ENCODE measurements around the gene SGF29.

Gene SGF29

GRCh38 chr16:28585674-28586073, 32.0 kb downstream of the SGF29 start:
- TF ChIP-seq USF1 (IDR thresholded peaks at IDR 0.05): no peak
- TF ChIP-seq CEBPB (IDR thresholded peaks at IDR 0.05): no peak
- peak; percentile 38; the same call in 1 of the 2 replicates for TF ChIP-seq NFIC (IDR thresholded peaks at IDR 0.05)
- TF ChIP-seq EGR1 (IDR thresholded peaks at IDR 0.05): no peak

- TF ChIP-seq ZBTB7A (IDR thresholded peaks at IDR 0.05; ENCODE audit: low read depth) (no peak), CEBPB (IDR thresholded peaks at IDR 0.05) (no peak), NFIC (IDR thresholded peaks at IDR 0.05) (no peak), REST (IDR thresholded peaks at IDR 0.05; ENCODE audit: low read depth) (no peak), FOXM1 (IDR thresholded peaks at IDR 0.05; ENCODE audit: borderline replicate concordance, low read depth) (no peak), USF1 (IDR thresholded peaks at IDR 0.05) (no peak), RAD21 (IDR thresholded peaks at IDR 0.05; ENCODE audit: low read depth) (no peak), EGR1 (IDR thresholded peaks at IDR 0.05) (no peak), MAX (IDR thresholded peaks at IDR 0.05) (no peak)
These were observed 32.7 kb downstream of the SGF29 start for GRCh38 chr16:28586466-28586865.

GRCh38 chr16:28587386-28587785, 33.7 kb downstream of the SGF29 start:
- no peak for TF ChIP-seq ZBTB7A (IDR thresholded peaks at IDR 0.05; ENCODE audit: low read depth)
- 0 out of 2 replicates have a peak, but pooled peaks have one; percentile 4 for TF ChIP-seq USF1 (IDR thresholded peaks at IDR 0.05)

DNA sequence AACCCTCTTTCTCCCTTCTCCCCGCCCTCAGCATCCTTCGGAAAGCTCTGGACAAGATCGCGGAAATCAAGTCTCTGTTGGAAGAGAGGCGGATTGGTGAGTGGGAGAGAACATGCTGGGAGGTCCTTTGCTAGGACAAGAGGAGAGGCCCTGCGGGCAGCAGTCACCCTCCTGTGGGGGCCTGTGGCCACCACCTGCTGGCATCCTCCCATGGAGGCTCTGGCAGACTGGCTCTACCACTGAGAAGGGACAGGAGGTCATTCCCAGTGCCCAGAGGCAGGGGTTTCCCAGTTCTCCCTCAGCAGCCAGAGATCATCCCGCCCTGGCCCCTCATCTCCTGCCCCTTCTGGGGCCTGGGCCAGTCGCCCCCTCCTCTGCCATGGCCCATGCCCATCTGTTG, 35.3 kb downstream of the SGF29 start:
- TF ChIP-seq REST (IDR thresholded peaks at IDR 0.05; ENCODE audit: low read depth) (no peak), NFIC (IDR thresholded peaks at IDR 0.05) (no peak), TCF12 (IDR thresholded peaks at IDR 0.05; ENCODE audit: low read depth) (no peak), TAF1 (IDR thresholded peaks at IDR 0.05; ENCODE audit: low read depth) (no peak), YY1 (IDR thresholded peaks at IDR 0.05; ENCODE audit: low read depth) (no peak), TEAD4 (IDR thresholded peaks at IDR 0.05) (no peak), FOXM1 (IDR thresholded peaks at IDR 0.05; ENCODE audit: borderline replicate concordance, low read depth) (no peak), CEBPB (IDR thresholded peaks at IDR 0.05) (no peak), RAD21 (IDR thresholded peaks at IDR 0.05; ENCODE audit: low read depth) (no peak), MAX (IDR thresholded peaks at IDR 0.05) (no peak), ZBTB7A (IDR thresholded peaks at IDR 0.05; ENCODE audit: low read depth) (no peak), CREB1 (IDR thresholded peaks at IDR 0.05; ENCODE audit: low read depth) (no peak), EGR1 (IDR thresholded peaks at IDR 0.05) (no peak), EP300 (IDR thresholded peaks at IDR 0.05; ENCODE audit: borderline replicate concordance) (no peak), USF1 (IDR thresholded peaks at IDR 0.05) (no peak)

DNA sequence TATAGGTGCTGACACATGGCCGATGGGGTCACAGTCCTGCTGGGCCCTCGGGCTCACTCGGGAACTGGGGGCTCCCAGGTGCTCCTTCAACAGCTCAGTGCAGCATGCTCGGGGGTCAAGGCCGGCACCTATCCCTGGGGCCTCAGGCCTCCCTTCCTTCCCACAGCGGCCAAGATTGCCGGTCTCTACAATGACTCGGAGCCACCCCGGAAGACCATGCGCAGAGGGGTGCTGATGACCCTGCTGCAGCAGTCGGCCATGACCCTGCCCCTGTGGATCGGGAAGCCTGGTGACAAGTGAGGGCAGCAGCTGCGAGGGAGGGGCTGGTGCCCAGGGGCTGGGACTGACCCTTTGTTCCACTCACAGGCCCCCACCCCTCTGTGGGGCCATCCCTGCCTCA, 36.2 kb downstream of the SGF29 start:
- TF ChIP-seq REST (IDR thresholded peaks at IDR 0.05; ENCODE audit: low read depth): no peak
